K562 (cell line): ENCODE data around the gene FBXW7. TPM values are rescaled to one million over a fixed set of nuclear protein-coding genes. Genes with fewer than 3 reads are reported as not detected.
A peak's percentile ranks its signal among the peaks of the same experiment; 100 is the strongest.

Experiments used
- ATAC-seq: fragments of 200-7000 bp; cut with Tn5 transposase; 3 replicates; pipeline ENCODE4 v1.9.1; 2020; ENCODE audit warnings: moderate library complexity
- BruUV-seq: library from RNA; stranded (reverse); fragments of 400-500 nt; replicated peaks from 2 replicates; lab custom pipeline; 2021; lab: Mats Ljungman, UMichigan
- CTCF ChIA-PET: fragments of 300-600 bp; formaldehyde crosslinking; extraction: SDS; loops from one replicate; lab custom pipeline; 2021; ENCODE audit warnings: low intra/inter-chr PET ratio; lab: Yijun Ruan, JAX
- POLR2A ChIA-PET: fragments of 300-600, 350-650 bp; sonication (Branson Sonifier 250); formaldehyde crosslinking; extraction: SDS; loops from one replicate; lab custom pipeline; 2021; ENCODE audit warnings: antibody characterized with exemption, inconsistent platforms; lab: Yijun Ruan, JAX
- DNase-seq, 4 experiments: peaks; one replicate each; pipeline versions ENCODE4 v3.0.0 to v3.0.0-alpha.2; 2011 to 2018; ENCODE audit warnings: low spot score in 3 of 4, mixed read lengths in 3 of 4; ENCODE audit errors: extremely low read depth in 1 of 4
- FAIRE-seq: peaks from 2 replicates; lab custom pipeline; 2011; peaks lifted over from hg19 to GRCh38; lab: Jason Lieb, UNC
- H2AFZ ChIP-seq: 2 replicates; pipeline ENCODE4 v1.6.0; 2011; ENCODE audit warnings: low read depth, low read length, control low read depth, inconsistent platforms
- H3K27ac ChIP-seq: fragments of 200-600 bp; 3 replicates; pipeline ENCODE4 v1.8.0; 2011; ENCODE audit warnings: low read depth, mild to moderate bottlenecking, control low read depth, inconsistent platforms, low read length, moderate library complexity, mixed read lengths; ENCODE audit errors: extremely low read depth
- H3K27me3 ChIP-seq, 2 experiments: fragments of 300-600 bp in 1 of 2; 2 replicates in 1 of 2; 3 replicates in 1 of 2; pipeline versions ENCODE4 v1.6.0 to v1.8.0; 2011; ENCODE audit warnings: inconsistent platforms in 2 of 2, low read length in 2 of 2, mild to moderate bottlenecking in 1 of 2, mixed read lengths in 1 of 2, moderate library complexity in 1 of 2; ENCODE audit not compliant: control insufficient read depth in 2 of 2, insufficient read depth in 2 of 2
- H3K36me3 ChIP-seq: fragments of 300-600 bp; 3 replicates; pipeline ENCODE4 v1.8.0; 2011; ENCODE audit warnings: mild to moderate bottlenecking, low read length, inconsistent platforms; ENCODE audit not compliant: control insufficient read depth, insufficient read depth
- H3K4me1 ChIP-seq, 2 experiments: fragments of 200-600 bp in 1 of 2; replicated peaks in 1 of 2; 2 replicates in 1 of 2; 3 replicates in 1 of 2; pipeline versions ENCODE4 v1.5.1 to v1.8.0; 2011; ENCODE audit warnings: inconsistent platforms in 2 of 2, low read length in 2 of 2, mild to moderate bottlenecking in 1 of 2, mixed read lengths in 1 of 2, moderate library complexity in 1 of 2; ENCODE audit not compliant: control insufficient read depth in 2 of 2, insufficient read depth in 2 of 2
- H3K4me2 ChIP-seq: 2 replicates; pipeline ENCODE4 v1.6.1; 2011; ENCODE audit warnings: low read length, control low read depth, inconsistent platforms, mixed read lengths; ENCODE audit not compliant: insufficient read depth
- H3K4me3 ChIP-seq: fragments of 200-600 bp; sonication (generic), shearing (Covaris generic); 2 replicates; pipeline ENCODE4 v1.5.1; 2016; ENCODE audit warnings: control low read depth, inconsistent platforms
- H3K79me2 ChIP-seq: fragments of 200-600 bp; 3 replicates; pipeline ENCODE4 v1.8.0; 2011; ENCODE audit warnings: low read length, inconsistent platforms; ENCODE audit not compliant: control insufficient read depth, insufficient read depth
- H3K9ac ChIP-seq, 2 experiments: 2 replicates each; pipeline versions ENCODE4 v1.6.0 to v1.6.1; 2011; ENCODE audit warnings: low read depth in 2 of 2, low read length in 2 of 2, control low read depth in 1 of 2, inconsistent platforms in 1 of 2, mild to moderate bottlenecking in 1 of 2, mixed read lengths in 1 of 2; ENCODE audit not compliant: insufficient read depth in 1 of 2
- H3K9me1 ChIP-seq: one replicate; pipeline ENCODE4 v1.6.0; 2011; ENCODE audit warnings: inconsistent platforms, mild to moderate bottlenecking, low read length, moderate library complexity; ENCODE audit not compliant: control insufficient read depth, insufficient read depth
- H3K9me3 ChIP-seq: replicated peaks from 2 replicates; pipeline ENCODE4 v1.5.1; 2011; ENCODE audit warnings: low read depth, low read length, inconsistent platforms; ENCODE audit not compliant: control insufficient read depth, insufficient read depth
- H4K20me1 ChIP-seq: replicated peaks from 2 replicates; pipeline ENCODE4 v1.6.1; 2011; ENCODE audit warnings: low read length, inconsistent platforms, mixed read lengths; ENCODE audit not compliant: control insufficient read depth, insufficient read depth
- ARID2 ChIP-seq: fragments of 450-650 bp; IDR thresholded peaks from 2 replicates; pipeline ENCODE4 v1.6.1; 2017; ENCODE audit warnings: antibody characterized with exemption, mild to moderate bottlenecking
- C11orf30 ChIP-seq: fragments of 450-650 bp; IDR thresholded peaks from 2 replicates; pipeline ENCODE4 v1.6.1; 2016; ENCODE audit warnings: low read depth, mild to moderate bottlenecking
- CTCF ChIP-seq, 3 experiments: IDR thresholded peaks in 2 of 3; conservative IDR thresholded peaks in 1 of 3; 2 replicates each; pipeline ENCODE4 v1.5.1; 2011 to 2012; ENCODE audit warnings: low read length in 3 of 3, mild to moderate bottlenecking in 3 of 3, control low read depth in 2 of 3, improper control_type of control experiment in 1 of 3, inconsistent platforms in 1 of 3, low read depth in 1 of 3, mixed read lengths in 1 of 3, moderate library complexity in 1 of 3; ENCODE audit not compliant: insufficient read depth in 2 of 3
- CTCFL ChIP-seq: IDR thresholded peaks from 2 replicates; pipeline ENCODE4 v1.6.1; 2011; ENCODE audit warnings: borderline replicate concordance, low read depth, mild to moderate bottlenecking, moderate library complexity, low read length; ENCODE audit not compliant: insufficient read depth, poor library complexity, severe bottlenecking
- DEAF1 ChIP-seq: fragments of 450-650 bp; formaldehyde crosslinking; IDR thresholded peaks from 2 replicates; pipeline ENCODE4 v1.4.0; 2020; ENCODE audit warnings: mild to moderate bottlenecking, moderate library complexity
- FIP1L1 ChIP-seq: fragments of 200-400 bp; formaldehyde crosslinking; IDR thresholded peaks from 2 replicates; pipeline ENCODE4 v1.6.1; 2018; ENCODE audit warnings: mild to moderate bottlenecking, low read depth, low read length; ENCODE audit not compliant: poor library complexity, severe bottlenecking
- HDAC8 ChIP-seq: fragments of 450-650 bp; IDR thresholded peaks from 2 replicates; pipeline ENCODE4 v1.6.1; 2016; ENCODE audit warnings: mild to moderate bottlenecking, missing genetic modification characterization, moderate library complexity, missing compliant biosample characterization
- MAFG ChIP-seq: fragments of 450-650 bp; conservative IDR thresholded peaks from 2 replicates; pipeline ENCODE4 v1.6.1; 2016; ENCODE audit warnings: missing genetic modification characterization, missing compliant biosample characterization
- MAFK ChIP-seq: IDR thresholded peaks from 2 replicates; pipeline ENCODE4 v1.6.1; 2011; ENCODE audit warnings: low read length, improper control_type of control experiment
- RAD21 ChIP-seq, 2 experiments: fragments of 250-450 bp in 1 of 2; fragments of 450-650 bp in 1 of 2; sonication (Bioruptor Pico) in 1 of 2; formaldehyde crosslinking in 1 of 2; IDR thresholded peaks in 1 of 2; conservative IDR thresholded peaks in 1 of 2; 2 replicates each; pipeline versions ENCODE4 v1.4.0 to v1.8.0; 2020 to 2022; ENCODE audit warnings: mild to moderate bottlenecking in 2 of 2, moderate library complexity in 1 of 2
- SMARCA5 ChIP-seq: fragments of 450-650 bp; IDR thresholded peaks from 2 replicates; pipeline ENCODE4 v1.6.1; 2016
- SMARCB1 ChIP-seq: IDR thresholded peaks from 2 replicates; pipeline ENCODE4 v1.6.1; 2011; ENCODE audit warnings: improper control_type of control experiment, low read depth; ENCODE audit not compliant: insufficient read length
- ZC3H11A ChIP-seq: IDR thresholded peaks from 2 replicates; pipeline ENCODE4 v1.6.1; 2012; ENCODE audit warnings: low read depth, low read length, improper control_type of control experiment
- ZNF124 ChIP-seq: sonication (generic); formaldehyde crosslinking; IDR thresholded peaks from 2 replicates; pipeline ENCODE4 v1.8.1; 2022; ENCODE audit warnings: missing genetic modification reagents
- ZNF316 ChIP-seq: fragments of 450-650 bp; IDR thresholded peaks from 2 replicates; pipeline ENCODE4 v1.6.1; 2016
- ZNF41 ChIP-seq: fragments of 250-450 bp; sonication (Bioruptor Pico); conservative IDR thresholded peaks from 2 replicates; pipeline ENCODE4 v1.4.0; 2020; ENCODE audit warnings: mild to moderate bottlenecking
- WGBS: fragments of 100-300 bp; shearing (Covaris generic); methylation state at CpG from one replicate; pipeline ENCODE4 v1.1.6; 2016; ENCODE audit warnings: low coverage, mixed read lengths; ENCODE audit not compliant: insufficient coverage; ENCODE audit errors: missing lambda C conversion rate; 5-methylcytosine and 5-hydroxymethylcytosine counted together
- in situ Hi-C: fragments of 300-500 bp; cut with MboI; formaldehyde crosslinking; loops from 4 replicates; pipeline ENCODE4 v1.15.0; 2018; ENCODE audit warnings: inconsistent platforms, mixed read lengths
- intact Hi-C: fragments of 100-400 bp; cut with micrococcal nuclease; formaldehyde crosslinking; loops from 2 replicates; pipeline ENCODE4 v1.14.2; 2022
- polyA plus RNA-seq, 8 experiments: library from polyadenylated mRNA; depleted of rRNA in 4 of 8; stranded (reverse) in 5 of 8; unstranded in 3 of 8; fragments of >200 nt; fragmentation: Nextera tagmentation in 2 of 8; fragmentation: Illumina TruSeq in 1 of 8; extraction: Ambion mirVana in 2 of 8; extraction: Trizol in 1 of 8; gene quantifications; 2 replicates each; pipeline versions ENCODE4 v1.2.1 to v1.2.3, GENCODE V29; 2011 to 2014; ENCODE audit warnings: inconsistent platforms in 1 of 8, missing spikeins in 1 of 8
- total RNA-seq, 7 experiments: library from RNA; depleted of rRNA in 6 of 7; stranded (reverse); fragments of >200 nt in 6 of 7; fragmentation: Illumina TruSeq in 2 of 7; extraction: Trizol in 2 of 7; gene quantifications; 2 replicates each; pipeline versions ENCODE4 v1.2.1 to v1.2.3, GENCODE V29; 2011 to 2021; ENCODE audit warnings: low replicate concordance in 1 of 7

The FBXW7 gene
- total and polyA plus RNA-seq, 9 of the 15 experiments (the other 6 are each of a cell fraction or from before 2014, with no cell fraction given): 6.8 to 44.2 (median 16.4) TPM

- no peak overlapping the region for H3K4me2 ChIP-seq
- no peak overlapping the region for H3K4me3 ChIP-seq
- ChIA-PET POLR2A (interaction anchor here (0.8 to 0.9 kb wide), 2 partner anchors 10 to 13 kb away, joined by 3 to 4 read pairs; no protein-coding TSS in a partner anchor), CTCF (interaction anchor here (0.7 to 1.0 kb wide), 2 partner anchors 232 to 326 kb away, joined by 3 to 7 read pairs; no protein-coding TSS in a partner anchor)
- H3K79me2 ChIP-seq: no peaks in the 10 kb centered on the region; the same call in 2 of the 3 replicates
- H3K27ac ChIP-seq: no peak overlapping the region
- peak; percentile 68 for FAIRE-seq
- in situ Hi-C loops: no loop called here
- peak; percentile 13 to 28 (median 18) for DNase-seq
- no peaks in the 10 kb centered on the region for H4K20me1 ChIP-seq
- no peaks in the 10 kb centered on the region for H3K9me1 ChIP-seq
- no peaks in the 10 kb centered on the region for H3K4me1 ChIP-seq
- no peak overlapping the region for H3K9ac ChIP-seq
- H2AFZ ChIP-seq: no peak overlapping the region
- H3K9me3 ChIP-seq: no peaks in the 10 kb centered on the region
- no TSS peak for BruUV-seq
- 38% methylated on average over 3 of the region's 3 CpGs for WGBS
- peaks cover 5% of the 10 kb centered on the region; the same call in 1 of the 3 replicates for H3K36me3 ChIP-seq
- intact Hi-C loops: loop anchor here (1.0 to 5.0 kb wide), 3 partner anchors 94 to 329 kb away; no protein-coding TSS in a partner anchor
- ATAC-seq: peak; percentile 71
- no peaks in the 10 kb centered on the region for H3K27me3 ChIP-seq
- TF ChIP-seq ZNF41 (CRISPR knock-in tag): no peak
- peak; percentile 13 for TF ChIP-seq CTCFL
- peak; percentile 87 for TF ChIP-seq C11orf30
- peak; percentile 92 for TF ChIP-seq ZNF316
- peak; percentile 79; the same call in 1 of the 2 replicates for TF ChIP-seq MAFK
- no peak for TF ChIP-seq ARID2
- no peak for TF ChIP-seq HDAC8 (tag)
- no peak for TF ChIP-seq SMARCB1
- TF ChIP-seq CTCF (IDR thresholded peaks at IDR 0.05 in 2 of 3, conservative IDR thresholded peaks at IDR 0.05 in 1 of 3; ENCODE audit: insufficient read depth in 2 of 3, low read depth in 1 of 3, low read length in 3 of 3): peak; percentile 29 to 68 (median 64); a peak in 5 of 6 replicates
- TF ChIP-seq RAD21 (CRISPR knock-in tag; conservative IDR thresholded peaks at IDR 0.05 in 1 of 2, IDR thresholded peaks at IDR 0.05 in 1 of 2): peak; percentile 61 to 63
- peak; percentile 81 for TF ChIP-seq MAFG (tag)
- TF ChIP-seq SMARCA5: no peak
- TF ChIP-seq FIP1L1: no peak
- TF ChIP-seq DEAF1 (CRISPR knock-in tag): 0 out of 2 replicates have a peak, but pooled peaks have one; percentile 45
- no peak for TF ChIP-seq ZC3H11A
- no peak for TF ChIP-seq ZNF124 (CRISPR knock-in tag)
Measured at GRCh38 chr4:152408514-152409327, 127.2 kb downstream of the FBXW7 start.
